C4-2B (cell line): ENCODE data around the gene EID2.

Experiments used
- ZFX ChIP-seq: fragments of 450-650 bp; IDR thresholded peaks from 2 replicates; pipeline ENCODE4 v1.6.1; 2017
- TF ChIP-seq, protein P1 (sequence below): fragments of 450-650 bp; conservative IDR thresholded peaks from 2 replicates; pipeline ENCODE4 v1.5.1; 2017; ENCODE audit warnings: mild to moderate bottlenecking

DNA sequence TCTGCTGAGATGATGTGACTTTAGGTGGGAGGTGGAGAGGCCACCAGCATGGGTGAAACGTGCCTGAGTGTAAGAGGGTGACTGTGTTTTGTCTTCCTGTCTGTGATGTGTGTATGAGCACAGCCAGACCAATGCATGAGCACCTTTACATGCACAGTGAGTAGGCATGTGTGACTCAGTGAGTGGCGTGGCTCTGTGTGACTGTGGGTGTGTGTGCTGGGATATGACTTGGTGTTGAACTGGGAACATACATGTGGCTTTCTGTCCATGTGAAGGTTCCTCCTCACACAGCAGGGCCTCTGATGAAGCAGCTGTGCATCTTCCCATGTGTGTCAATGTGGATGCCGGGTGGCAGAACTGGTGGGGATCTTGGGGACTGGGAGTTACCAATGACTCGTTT lies 42.5 kb upstream of the EID2 start:
- TF ChIP-seq, protein P1, sequence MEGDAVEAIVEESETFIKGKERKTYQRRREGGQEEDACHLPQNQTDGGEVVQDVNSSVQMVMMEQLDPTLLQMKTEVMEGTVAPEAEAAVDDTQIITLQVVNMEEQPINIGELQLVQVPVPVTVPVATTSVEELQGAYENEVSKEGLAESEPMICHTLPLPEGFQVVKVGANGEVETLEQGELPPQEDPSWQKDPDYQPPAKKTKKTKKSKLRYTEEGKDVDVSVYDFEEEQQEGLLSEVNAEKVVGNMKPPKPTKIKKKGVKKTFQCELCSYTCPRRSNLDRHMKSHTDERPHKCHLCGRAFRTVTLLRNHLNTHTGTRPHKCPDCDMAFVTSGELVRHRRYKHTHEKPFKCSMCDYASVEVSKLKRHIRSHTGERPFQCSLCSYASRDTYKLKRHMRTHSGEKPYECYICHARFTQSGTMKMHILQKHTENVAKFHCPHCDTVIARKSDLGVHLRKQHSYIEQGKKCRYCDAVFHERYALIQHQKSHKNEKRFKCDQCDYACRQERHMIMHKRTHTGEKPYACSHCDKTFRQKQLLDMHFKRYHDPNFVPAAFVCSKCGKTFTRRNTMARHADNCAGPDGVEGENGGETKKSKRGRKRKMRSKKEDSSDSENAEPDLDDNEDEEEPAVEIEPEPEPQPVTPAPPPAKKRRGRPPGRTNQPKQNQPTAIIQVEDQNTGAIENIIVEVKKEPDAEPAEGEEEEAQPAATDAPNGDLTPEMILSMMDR = no peak
- no peak for TF ChIP-seq ZFX
